GM19239 (cell line): ENCODE measurements around the gene ZNF407.
A peak's percentile ranks its signal among the peaks of the same experiment; 100 is the strongest.

Source experiments
- DNase-seq: peaks from one replicate; pipeline ENCODE4 v3.0.0; 2011; ENCODE audit warnings: low spot score; ENCODE audit not compliant: insufficient read length
- FAIRE-seq: peaks from 2 replicates; lab custom pipeline; 2011; peaks lifted over from hg19 to GRCh38; lab: Jason Lieb, UNC

The ZNF407 gene

GRCh38 chr18:74665346-74665745 is 67.7 kb downstream of the ZNF407 start:
- no peak for DNase-seq
- FAIRE-seq, result no peak

- no peak for FAIRE-seq
- no peak for DNase-seq
Observed at GRCh38 chr18:74665905-74666304, 68.2 kb downstream of the ZNF407 start.

DNA sequence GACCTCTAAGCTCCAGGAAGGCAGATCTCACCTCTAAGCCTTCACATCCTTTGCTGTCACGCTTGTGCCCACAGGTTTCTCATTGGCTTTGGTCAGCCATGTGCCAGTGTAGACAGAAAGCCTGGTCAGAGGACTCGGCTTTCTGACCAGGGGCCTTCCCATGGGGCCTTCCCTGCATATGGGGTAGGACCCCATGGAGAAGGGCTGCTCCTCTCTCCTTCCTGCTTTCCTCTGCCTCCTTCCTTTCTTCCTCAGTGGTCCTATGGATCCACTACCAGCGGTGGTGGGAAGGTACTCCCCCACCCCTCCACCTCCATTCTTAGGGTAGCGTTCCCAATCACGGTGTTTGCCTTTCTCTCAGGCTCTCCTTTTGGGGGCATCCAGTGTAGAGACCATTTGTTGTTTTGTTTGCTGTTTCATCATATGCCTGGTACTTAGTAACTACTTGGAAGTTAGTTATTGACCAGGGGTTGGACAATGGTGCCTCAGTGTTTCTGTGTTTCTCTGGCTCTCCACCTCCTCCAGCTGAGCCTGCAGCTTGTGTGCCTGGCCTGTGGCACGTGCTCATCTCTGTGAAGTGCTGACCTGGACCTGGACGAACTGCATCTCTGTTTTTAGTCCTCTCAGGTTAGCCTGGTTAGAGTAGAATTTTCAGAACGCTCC is 71.6 kb downstream of the ZNF407 start:
- no peak for FAIRE-seq
- DNase-seq, result no peak

GRCh38 chr18:74672371-74672770 is 74.7 kb downstream of the ZNF407 start:
- FAIRE-seq (no peak), DNase-seq (no peak)

GRCh38 chr18:74674487-74674886 is 76.8 kb downstream of the ZNF407 start:
- FAIRE-seq (no peak), DNase-seq (no peak)

DNA sequence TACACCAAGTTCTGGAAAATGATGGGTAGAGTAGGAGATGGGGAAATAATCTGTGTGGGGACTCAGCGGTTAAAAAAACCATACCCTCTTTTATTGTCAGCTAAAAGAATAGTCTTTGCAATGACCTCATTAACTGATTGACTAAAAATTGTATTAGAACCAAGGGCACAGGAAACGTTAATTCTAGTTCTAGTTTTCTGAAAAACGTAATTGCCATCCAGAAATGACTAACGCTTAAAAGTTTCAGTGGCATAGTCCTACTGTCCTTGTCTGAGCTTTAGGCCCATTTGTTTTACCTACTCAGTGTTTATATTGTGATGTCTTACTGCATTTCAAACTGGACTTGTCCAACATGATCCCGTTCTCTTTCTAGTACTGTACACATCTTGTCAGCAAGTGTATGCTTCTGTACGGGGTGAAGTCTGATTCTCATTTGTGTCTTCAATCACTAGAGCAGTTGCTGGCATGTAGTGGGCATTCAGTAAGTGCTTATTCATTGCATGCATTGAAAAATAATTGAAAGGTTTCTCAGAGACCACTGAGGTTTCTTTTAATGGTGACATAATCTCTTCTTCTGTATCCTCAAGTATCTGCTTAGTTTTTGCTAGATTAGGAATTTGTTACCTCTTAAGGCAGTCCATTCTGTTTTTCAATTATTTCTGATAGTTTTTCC is 81.5 kb downstream of the ZNF407 start:
- FAIRE-seq (peak; percentile 8), DNase-seq (no peak)

DNA sequence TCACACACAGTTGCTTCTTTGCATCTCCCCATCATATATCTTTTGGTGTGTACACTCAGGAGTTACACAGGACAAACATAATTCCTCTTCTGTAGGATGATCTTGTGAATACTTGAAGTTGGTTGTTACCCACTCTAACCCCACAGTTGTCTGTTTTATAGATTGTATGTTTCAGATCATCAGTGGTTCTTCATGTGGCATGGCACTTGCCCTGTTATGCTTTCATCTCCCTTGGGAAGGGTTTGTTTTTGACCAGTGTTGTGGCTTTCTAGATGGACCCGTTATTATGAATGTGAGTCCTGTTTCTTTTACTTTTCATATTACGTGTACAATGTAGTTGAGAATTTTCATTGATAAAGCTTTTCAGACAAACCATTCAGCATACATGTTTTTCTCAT is 82.0 kb downstream of the ZNF407 start:
- DNase-seq (no peak), FAIRE-seq (peak; percentile 57)

DNA sequence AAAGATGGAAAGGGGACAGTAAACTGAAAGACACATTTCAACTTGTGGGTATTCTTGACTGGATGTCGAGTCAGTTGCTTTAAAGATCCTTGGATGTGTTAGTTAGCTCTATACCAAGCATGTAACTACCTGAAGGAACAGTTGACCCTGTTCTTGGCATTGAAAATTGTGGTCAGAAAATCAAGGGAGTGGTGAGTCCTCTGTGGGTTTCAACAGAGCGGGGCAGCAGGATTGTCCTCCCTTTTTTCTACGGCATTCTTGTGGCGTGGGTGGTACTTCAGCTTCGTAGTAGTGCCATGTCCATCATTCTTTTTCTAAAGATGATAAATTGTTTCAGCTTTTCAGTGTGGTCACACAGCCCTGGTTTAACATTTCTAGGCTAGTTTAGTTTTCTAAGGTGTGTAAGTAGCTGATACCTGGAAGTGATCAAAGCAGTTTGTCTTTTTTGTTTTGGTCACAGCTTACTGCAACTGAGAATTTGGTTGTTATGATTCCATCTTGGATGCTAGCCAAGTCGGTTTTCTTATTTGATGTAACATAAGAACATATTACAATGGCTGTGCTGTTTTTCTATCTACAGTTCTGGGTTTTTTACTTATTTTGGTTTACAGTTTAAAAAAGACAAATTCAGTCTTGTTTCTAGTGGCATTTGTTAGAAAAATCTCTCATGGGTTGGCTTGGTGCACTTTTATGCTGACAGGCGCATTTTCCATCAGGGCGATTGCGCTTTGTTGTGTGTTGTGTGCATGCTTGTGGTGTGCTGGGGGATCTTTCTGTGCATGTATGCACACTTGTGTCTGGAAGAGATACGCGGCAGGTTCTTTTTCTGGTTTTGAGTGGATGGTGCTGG is 84.7 kb downstream of the ZNF407 start:
- DNase-seq, result no peak
- FAIRE-seq, result no peak

DNA sequence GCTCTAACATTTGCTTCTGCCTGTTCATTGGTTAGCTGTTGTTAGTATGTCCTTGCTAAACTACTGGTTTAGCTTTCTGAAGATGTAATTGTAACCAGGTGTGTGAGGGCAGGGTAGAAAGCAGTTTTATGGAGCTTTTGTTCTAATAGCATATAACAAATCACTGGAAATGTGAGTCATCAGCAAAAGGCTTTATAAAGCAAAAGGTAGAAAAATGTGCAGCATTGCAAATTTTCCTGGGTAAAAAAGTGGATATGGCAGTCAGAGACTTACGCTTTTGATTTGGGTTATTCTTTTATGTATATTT is 85.3 kb downstream of the ZNF407 start:
- FAIRE-seq, result no peak
- no peak for DNase-seq

- FAIRE-seq, result peak; percentile 28
- no peak for DNase-seq
Observed at GRCh38 chr18:74683573-74683972, 85.9 kb downstream of the ZNF407 start.

- no peak for FAIRE-seq
- DNase-seq, result no peak
Observed at GRCh38 chr18:74689251-74689650, 91.6 kb downstream of the ZNF407 start.

- FAIRE-seq (no peak), DNase-seq (no peak)
Observed at GRCh38 chr18:74692367-74693013, 94.8 kb downstream of the ZNF407 start.

DNA sequence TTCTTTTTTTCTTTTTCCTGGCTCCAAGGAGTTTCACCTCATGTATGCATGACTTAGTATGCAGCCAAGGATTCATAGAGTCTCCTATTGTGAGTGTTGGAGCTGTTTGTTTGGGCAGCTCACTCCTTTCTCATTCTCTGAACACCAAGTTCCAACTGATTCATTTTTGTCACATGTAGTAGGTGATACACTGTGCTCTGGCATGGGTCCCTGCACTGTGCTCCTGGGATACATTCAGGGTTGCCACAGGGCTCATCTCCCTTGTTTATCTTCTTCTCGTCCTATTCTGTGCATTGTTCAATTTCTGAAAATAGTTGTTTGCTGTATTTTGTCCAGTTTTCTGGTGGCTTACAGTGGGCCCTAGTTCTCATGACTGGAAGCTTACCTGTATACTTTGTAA is 96.8 kb downstream of the ZNF407 start:
- FAIRE-seq, result no peak

DNA sequence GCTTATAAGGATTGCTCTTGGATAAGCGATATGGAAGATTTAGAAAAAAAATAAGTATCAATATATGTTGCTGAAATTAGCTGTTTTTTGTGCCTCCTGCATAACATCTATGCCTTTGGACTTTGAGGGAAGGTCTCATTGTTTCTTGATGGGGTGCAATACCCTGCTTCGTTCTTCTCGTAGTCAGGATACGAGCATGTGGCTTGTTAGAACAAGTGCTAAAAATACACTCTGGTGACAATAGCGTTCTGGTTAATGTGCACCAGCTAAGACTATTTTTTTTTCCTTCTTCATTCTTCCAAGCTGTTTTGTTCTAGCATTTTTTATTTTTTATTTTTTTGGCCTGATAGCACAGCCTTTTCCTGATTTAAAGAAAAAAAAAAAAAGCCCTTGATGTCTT is 97.5 kb downstream of the ZNF407 start:
- no peak for FAIRE-seq
- no peak for DNase-seq

More for the DNA sequence above, 96.8 kb downstream of the ZNF407 start:
- no peak for DNase-seq

DNA sequence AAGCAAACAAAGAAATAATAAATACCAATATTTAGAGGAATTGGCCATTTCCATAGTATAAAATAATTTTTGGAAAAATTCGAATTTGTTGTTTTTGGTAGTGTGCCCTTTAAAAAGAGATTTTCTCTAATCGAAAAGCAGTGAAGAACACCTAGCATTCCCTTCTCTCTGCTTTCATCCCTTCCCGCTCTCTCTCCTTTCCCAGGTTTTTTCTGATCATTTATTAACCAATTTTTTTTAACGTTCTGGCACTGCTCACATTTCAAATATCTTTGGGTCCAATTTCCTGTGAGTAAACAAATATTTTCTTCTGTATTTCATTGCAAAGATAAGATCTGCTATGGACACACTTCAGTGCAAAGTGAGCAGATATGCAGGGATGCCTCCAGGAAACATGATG is 101.2 kb downstream of the ZNF407 start:
- FAIRE-seq, result no peak
- DNase-seq, result no peak

DNA sequence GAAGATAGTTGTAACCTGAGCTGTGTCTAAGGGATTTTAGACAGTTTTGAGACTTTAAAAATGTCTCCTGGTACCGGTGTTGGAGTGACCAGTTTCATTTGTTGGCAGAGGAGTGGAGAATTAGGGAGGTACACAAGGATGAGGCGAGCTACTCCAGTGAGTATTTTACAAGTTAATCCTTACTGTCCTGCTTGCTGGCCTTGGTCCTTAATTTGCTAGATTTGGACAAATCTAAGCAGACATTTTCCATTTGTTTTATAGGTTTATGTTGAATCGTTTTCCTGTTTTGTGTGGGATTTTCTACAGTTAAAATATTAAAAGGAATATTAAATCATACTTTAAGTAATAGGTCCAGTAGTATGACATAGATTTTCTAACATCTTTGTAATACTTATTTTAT is 101.8 kb downstream of the ZNF407 start:
- FAIRE-seq (no peak), DNase-seq (no peak)

DNA sequence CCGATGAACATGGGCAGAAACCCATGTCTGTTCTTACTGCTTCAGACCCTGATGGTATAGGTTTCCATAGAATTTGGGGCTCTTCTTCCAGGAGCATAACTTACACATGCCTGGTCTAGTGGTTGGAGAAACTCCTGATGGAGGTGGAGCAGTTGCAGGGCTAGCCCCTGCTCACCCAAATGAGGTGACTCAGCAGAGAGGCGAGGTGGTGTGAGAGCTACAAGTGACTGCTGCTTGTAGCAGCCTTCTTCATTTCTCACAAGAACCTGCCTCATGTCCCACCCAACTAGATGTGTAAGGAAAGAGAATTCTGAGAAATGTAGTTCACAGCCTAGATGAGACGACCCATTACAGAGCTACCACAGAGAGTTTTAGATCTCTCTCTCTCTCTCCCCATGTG is 105.3 kb downstream of the ZNF407 start:
- FAIRE-seq, result no peak
- no peak for DNase-seq

GRCh38 chr18:74708169-74708568 is 110.5 kb downstream of the ZNF407 start:
- FAIRE-seq (no peak), DNase-seq (no peak)

DNA sequence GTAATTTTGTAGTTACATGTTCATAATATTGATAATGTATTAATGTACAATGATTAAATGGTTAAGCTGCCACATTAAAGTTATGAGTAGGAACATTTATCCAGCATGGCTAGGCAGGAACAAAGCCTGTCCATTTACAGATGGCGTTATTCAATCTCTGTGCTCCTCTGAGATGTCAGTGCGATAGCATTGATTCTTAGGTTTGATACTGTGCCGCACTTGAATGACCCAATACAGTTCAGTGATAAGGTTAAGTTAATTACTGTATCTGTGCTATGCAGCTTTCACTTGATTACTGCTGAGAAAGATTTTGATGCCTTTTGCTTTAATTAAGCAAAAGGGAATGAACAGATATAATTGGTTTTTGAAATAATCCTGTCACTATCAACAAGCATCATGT is 111.8 kb downstream of the ZNF407 start:
- no peak for FAIRE-seq
- DNase-seq, result no peak

- FAIRE-seq (no peak), DNase-seq (no peak)
Observed at GRCh38 chr18:74714120-74714519, 116.5 kb downstream of the ZNF407 start.

- FAIRE-seq (no peak), DNase-seq (no peak)
Observed at GRCh38 chr18:74714791-74715190, 117.1 kb downstream of the ZNF407 start.
